Common myeloid progenitor, CD34-positive (primary cell): Measurements from ENCODE around the gene HCAR3.

ENCODE experiments used
- CTCF ChIA-PET: fragments of 350-600 bp; sonication (Branson Sonifier 250); formaldehyde crosslinking; loops from one replicate; lab custom pipeline; 2021; ENCODE audit warnings: antibody characterized with exemption; lab: Charles Lee
- POLR2A ChIA-PET: fragments of 350-600 bp; sonication (Branson Sonifier 250); formaldehyde crosslinking; loops from one replicate; lab custom pipeline; 2021; ENCODE audit warnings: antibody characterized with exemption; lab: Charles Lee
- DNase-seq, 3 donors: peaks; one replicate each; pipeline versions ENCODE4 v3.0.0 to v3.0.0-alpha.2; 2013
- H3K27ac ChIP-seq, 2 experiments: 1 replicate in 1 of 2; 2 replicates in 1 of 2; pipeline ENCODE4 v1.7.0; 2013; ENCODE audit warnings: inconsistent platforms in 2 of 2, low read length in 2 of 2, mild to moderate bottlenecking in 2 of 2, low read depth in 1 of 2, moderate library complexity in 1 of 2; ENCODE audit not compliant: severe bottlenecking in 2 of 2, insufficient read depth in 1 of 2, poor library complexity in 1 of 2
- H3K27me3 ChIP-seq, 5 experiments: replicated peaks in 2 of 5; 1 replicate in 3 of 5; 2 replicates in 2 of 5; pipeline versions ENCODE4 v1.6.1 to v1.7.0; 2013; ENCODE audit warnings: low read length in 4 of 5, mild to moderate bottlenecking in 2 of 5, moderate library complexity in 2 of 5, inconsistent platforms in 1 of 5; ENCODE audit not compliant: insufficient read depth in 5 of 5, control insufficient read depth in 4 of 5
- H3K36me3 ChIP-seq, 4 experiments: 1 replicate in 2 of 4; 2 replicates in 2 of 4; pipeline versions ENCODE4 v1.6.1 to v1.7.0; 2013; ENCODE audit warnings: low read length in 3 of 4, control low read depth in 1 of 4, mild to moderate bottlenecking in 1 of 4; ENCODE audit not compliant: control insufficient read depth in 4 of 4, insufficient read depth in 4 of 4
- H3K4me1 ChIP-seq, 4 experiments: 1 replicate in 3 of 4; 2 replicates in 1 of 4; pipeline versions ENCODE4 v1.6.1 to v1.7.1; 2013; ENCODE audit warnings: low read length in 3 of 4, mild to moderate bottlenecking in 3 of 4, control low read depth in 1 of 4, inconsistent platforms in 1 of 4, moderate library complexity in 1 of 4; ENCODE audit not compliant: control insufficient read depth in 4 of 4, insufficient read depth in 4 of 4; ENCODE audit errors: control extremely low read depth in 1 of 4
- H3K4me3 ChIP-seq, 7 experiments: 1 replicate in 4 of 7; 2 replicates in 3 of 7; pipeline versions ENCODE4 v1.5.1 to v1.7.0; 2013; ENCODE audit warnings: mild to moderate bottlenecking in 7 of 7, low read length in 6 of 7, moderate library complexity in 6 of 7, inconsistent platforms in 2 of 7, low read depth in 2 of 7, control low read depth in 1 of 7; ENCODE audit not compliant: insufficient read depth in 4 of 7, control insufficient read depth in 1 of 7; ENCODE audit errors: extremely low read depth in 1 of 7
- H3K9me3 ChIP-seq, 5 experiments: 1 replicate in 4 of 5; 2 replicates in 1 of 5; pipeline versions ENCODE4 v1.6.1 to v1.7.1; 2013; ENCODE audit warnings: low read length in 4 of 5, mild to moderate bottlenecking in 2 of 5, inconsistent platforms in 1 of 5, low read depth in 1 of 5, moderate library complexity in 1 of 5; ENCODE audit not compliant: control insufficient read depth in 4 of 5, insufficient read depth in 2 of 5; ENCODE audit errors: control extremely low read depth in 1 of 5
- WGBS: methylation state at CpG from one replicate; pipeline ENCODE4 v1.1.5; 2013; ENCODE audit not compliant: insufficient coverage; 5-methylcytosine and 5-hydroxymethylcytosine counted together

HCAR3 gene

DNA sequence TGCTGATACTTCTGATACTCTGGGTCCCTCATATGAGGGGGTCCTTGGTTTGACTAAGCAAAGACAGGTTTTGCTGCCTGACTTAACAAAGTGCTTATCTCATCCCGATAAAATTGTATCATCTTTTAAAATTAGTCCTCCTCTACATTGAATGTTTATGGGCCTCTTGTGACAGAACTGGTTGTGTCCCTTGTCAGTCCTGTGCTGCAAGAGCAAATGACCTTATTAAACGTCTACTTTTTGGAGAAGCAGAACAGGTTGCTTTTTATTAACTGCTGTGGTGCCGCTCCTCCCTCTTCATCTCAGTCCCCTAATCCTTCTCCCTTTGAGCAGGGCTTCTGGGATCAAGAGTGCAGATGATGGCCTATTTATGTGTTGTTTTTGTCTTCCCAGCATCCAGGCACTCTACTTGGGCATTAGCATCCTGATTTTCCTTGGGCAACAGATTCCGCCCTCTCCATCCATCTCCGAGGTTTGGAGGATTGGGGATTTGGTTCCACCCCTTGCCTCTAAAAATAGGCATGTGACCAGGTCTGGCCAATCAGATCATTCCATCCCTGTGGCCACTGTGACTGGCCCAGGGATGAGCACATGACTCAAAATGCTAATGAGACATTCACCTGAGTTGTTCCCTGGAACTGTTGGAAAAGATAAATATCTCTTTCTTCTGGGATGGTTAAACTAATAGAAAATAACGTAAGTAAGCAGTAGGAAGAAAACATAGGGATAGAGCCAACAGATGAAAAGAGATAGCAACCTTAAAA lies 33.1 kb upstream of the HCAR3 start:
- POLR2A ChIA-PET: interaction anchor here (0.9 kb wide), 1 partner anchor 103 kb away, joined by 3 read pairs; no protein-coding TSS in a partner anchor
- 98% methylated on average over 6 of the region's 6 CpGs for WGBS
- H3K4me3 ChIP-seq: no peak overlapping the region
- H3K27me3 ChIP-seq: no peaks in the 10 kb centered on the region
- DNase-seq: no peak
- peaks cover 0 to 10% (median 5%) of the 10 kb centered on the region in 4 experiments for H3K36me3 ChIP-seq
- no peak overlapping the region for H3K27ac ChIP-seq
- H3K4me1 ChIP-seq: peaks cover 14 to 34% (median 27%) of the 10 kb centered on the region in 4 experiments
- CTCF ChIA-PET: interaction anchor here (1.7 kb wide), 1 partner anchor 112 kb away, joined by 11 read pairs; no protein-coding TSS in a partner anchor
- no peaks in the 10 kb centered on the region for H3K9me3 ChIP-seq

DNA sequence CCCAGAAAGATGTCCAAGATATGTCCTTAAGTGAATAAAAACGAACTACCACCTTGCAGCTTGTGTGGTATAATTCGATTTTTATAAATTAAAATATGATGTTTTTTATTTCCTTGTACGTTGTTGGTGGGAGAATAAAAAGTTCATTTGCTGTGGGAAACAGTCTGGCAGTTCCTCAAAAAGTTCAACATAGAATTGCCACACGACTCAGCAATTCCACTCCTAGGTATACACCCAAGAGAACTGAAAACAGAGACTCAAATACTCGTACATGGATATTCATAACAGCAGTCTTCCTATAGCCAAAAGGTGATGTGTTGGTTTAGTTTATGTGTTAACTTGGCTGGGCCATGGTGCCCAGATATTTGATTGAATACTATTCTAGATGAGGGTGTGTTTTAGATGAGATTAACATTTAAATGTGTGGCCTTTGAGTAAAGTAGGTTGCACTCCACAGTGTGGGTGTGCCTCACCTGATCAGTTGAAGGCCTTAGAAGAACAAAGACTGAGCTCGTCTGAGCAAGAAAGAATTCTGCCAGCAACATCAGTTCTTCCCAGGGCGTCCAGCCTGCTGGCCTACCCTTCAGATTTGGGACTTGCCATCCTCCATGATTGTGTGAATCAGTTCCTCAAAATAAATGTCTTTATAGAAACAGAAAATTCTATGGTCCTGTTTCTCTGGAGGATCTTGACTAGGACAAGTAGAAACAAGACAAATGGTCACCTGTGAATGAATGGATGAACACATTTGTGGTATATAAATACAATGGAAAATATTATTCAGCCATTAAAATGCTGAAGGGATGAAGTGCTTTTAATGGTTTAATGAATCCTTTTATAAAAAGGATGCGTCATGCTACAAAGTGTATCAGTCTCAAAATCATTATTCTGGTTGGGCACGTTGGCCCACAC lies 30.9 kb upstream of the HCAR3 start:
- no peaks in the 10 kb centered on the region for H3K27me3 ChIP-seq
- H3K4me1 ChIP-seq: peaks cover 7 to 30% (median 19%) of the 10 kb centered on the region in 4 experiments
- POLR2A ChIA-PET: no interaction called here
- WGBS: 96% methylated on average over 3 of the region's 9 CpGs
- no peak overlapping the region for H3K4me3 ChIP-seq
- no peaks in the 10 kb centered on the region for H3K9me3 ChIP-seq
- H3K36me3 ChIP-seq: no peaks in the 10 kb centered on the region
- CTCF ChIA-PET: interaction anchor here (0.6 kb wide), 1 partner anchor 22 kb away, joined by 3 read pairs; no protein-coding TSS in a partner anchor
- H3K27ac ChIP-seq: no peak overlapping the region
- peak in 2 of 3 donors; percentile 30 to 39 for DNase-seq

DNA sequence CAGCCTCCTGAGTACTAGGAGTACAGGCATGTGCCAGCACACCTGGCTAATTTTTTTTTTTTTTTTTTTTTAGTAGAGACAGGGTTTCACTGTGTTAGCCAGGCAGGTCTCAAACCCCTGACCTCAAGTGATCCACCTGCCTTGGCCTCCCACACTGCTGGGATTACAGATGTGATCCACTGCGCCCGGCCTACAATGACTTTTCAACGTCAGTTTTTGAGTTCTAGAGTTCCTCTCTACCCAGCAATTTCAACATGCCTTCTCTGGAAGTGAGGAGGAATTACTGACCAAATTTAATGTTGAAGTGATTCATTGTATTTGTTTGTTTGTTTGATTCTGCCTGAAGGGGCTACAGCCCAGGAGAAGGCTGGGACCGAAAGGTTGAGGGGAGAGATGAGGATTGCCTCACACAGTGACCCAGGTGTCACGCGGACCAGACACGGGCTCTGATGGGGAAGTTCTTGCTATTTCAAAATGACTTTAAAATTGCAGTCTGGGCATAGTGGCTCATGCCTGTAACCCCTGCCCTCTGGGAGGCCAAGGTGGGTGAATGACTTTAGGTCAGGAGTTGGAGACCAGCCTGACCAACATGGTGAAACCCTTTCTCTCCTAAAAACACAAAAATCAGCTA lies 27.4 kb upstream of the HCAR3 start:
- H3K4me3 ChIP-seq: no peak overlapping the region
- no peak for DNase-seq
- ChIA-PET POLR2A (no interaction called here), CTCF (interaction anchor here (0.8 to 2.4 kb wide), 3 partner anchors 97 to 106 kb away, joined by 3 to 7 read pairs (median 4); no protein-coding TSS in a partner anchor)
- no peaks in the 10 kb centered on the region for H3K9me3 ChIP-seq
- WGBS: 97% methylated on average over 4 of the region's 7 CpGs
- peaks cover 0 to 16% (median 9%) of the 10 kb centered on the region in 4 experiments for H3K4me1 ChIP-seq
- H3K36me3 ChIP-seq: no peaks in the 10 kb centered on the region
- no peak overlapping the region for H3K27ac ChIP-seq
- no peaks in the 10 kb centered on the region for H3K27me3 ChIP-seq

DNA sequence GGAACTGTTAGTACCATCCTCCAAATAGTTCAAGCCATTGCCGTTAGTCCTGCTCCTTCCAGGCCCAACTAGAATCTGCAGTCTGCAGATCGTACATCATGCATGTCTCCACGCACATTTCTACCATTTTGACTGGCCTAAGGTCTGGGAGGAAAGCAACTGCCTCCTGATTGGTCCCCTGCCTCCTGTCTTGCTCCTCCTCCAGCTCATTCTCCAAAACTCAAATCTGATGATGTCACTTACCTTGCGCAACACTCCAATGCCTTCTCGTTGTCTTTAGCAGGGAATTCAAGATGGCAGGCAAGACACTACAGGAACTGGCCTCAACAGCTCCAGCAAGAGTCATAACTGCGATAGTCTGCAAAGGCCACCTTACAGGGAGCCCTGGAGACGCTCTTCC lies 23.7 kb upstream of the HCAR3 start:
- H3K4me1 ChIP-seq: peaks cover 3 to 21% (median 12%) of the 10 kb centered on the region in 4 experiments
- no peak for DNase-seq
- no peaks in the 10 kb centered on the region for H3K9me3 ChIP-seq
- no peak overlapping the region for H3K4me3 ChIP-seq
- H3K36me3 ChIP-seq: no peaks in the 10 kb centered on the region
- H3K27ac ChIP-seq: no peak overlapping the region
- CTCF ChIA-PET: interaction anchor here (1.9 kb wide), 1 partner anchor 10 kb away, joined by 4 read pairs; the partner anchor contains the start of gene HCAR1
- WGBS: 92% methylated on average over 7 of the region's 7 CpGs
- POLR2A ChIA-PET: no interaction called here
- H3K27me3 ChIP-seq: no peaks in the 10 kb centered on the region

DNA sequence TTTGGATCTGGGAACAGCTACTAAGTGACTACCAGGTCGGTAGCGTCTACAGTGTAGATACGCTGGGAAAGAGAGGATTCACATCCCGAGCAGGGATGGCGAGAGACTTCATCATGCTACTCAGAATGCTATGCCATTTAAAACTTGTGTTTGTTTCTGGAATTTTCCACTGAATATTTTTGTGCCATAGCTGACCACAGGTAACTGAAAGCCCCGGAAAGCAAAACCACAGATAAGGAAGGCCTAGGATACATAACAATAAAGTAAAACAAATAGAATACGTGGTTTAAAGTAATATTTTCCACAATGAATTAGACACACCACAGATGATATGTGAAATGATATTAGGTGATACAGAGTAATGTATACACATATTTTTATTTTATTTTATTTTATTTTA lies 22.0 kb upstream of the HCAR3 start:
- POLR2A ChIA-PET: interaction anchor here (0.6 kb wide), 2 partner anchors 334 to 1510 kb away, joined by 3 to 4 read pairs; no protein-coding TSS in a partner anchor
- no peaks in the 10 kb centered on the region for H3K9me3 ChIP-seq
- no peak overlapping the region for H3K4me3 ChIP-seq
- CTCF ChIA-PET: interaction anchor here (1.0 to 1.5 kb wide), 4 partner anchors 12 to 101 kb away, joined by 3 to 4 read pairs (median 4); partner anchors contain the start of gene DENR
- H3K4me1 ChIP-seq: peaks cover 3 to 27% (median 14%) of the 10 kb centered on the region in 4 experiments
- no peaks in the 10 kb centered on the region for H3K27me3 ChIP-seq
- peak overlapping the region in 1 of 2 experiments; percentile 7 for H3K27ac ChIP-seq
- no peaks in the 10 kb centered on the region for H3K36me3 ChIP-seq
- 80% methylated on average over 4 of the region's 7 CpGs for WGBS
- DNase-seq: peak in 1 of 3 donors; percentile 62

DNA sequence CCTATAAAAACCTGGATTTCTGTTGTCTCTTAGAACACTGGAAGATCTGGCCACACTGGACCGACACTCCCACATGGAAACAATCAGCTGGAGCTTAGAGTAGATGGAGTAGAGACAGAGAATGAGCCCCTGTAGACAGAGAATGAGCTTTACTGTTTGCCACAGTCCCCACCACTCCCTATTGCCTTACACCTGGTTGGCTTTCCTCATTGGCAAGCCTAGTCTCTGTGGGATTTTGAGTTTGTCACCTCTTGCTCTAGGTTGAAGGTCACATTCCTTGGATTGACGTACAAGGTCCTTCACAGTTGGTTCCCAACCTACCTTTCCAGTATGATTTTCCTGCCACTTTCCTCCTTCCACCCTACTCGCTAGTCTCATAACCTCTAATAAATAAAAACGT lies 16.0 kb upstream of the HCAR3 start:
- POLR2A ChIA-PET: no interaction called here
- 99% methylated on average over 4 of the region's 4 CpGs for whole genome bisulfite sequencing
- no peak overlapping the region for H3K27ac ChIP-seq
- peaks cover 0 to 23% (median 5%) of the 10 kb centered on the region in 4 experiments for H3K4me1 ChIP-seq
- CTCF ChIA-PET: interaction anchor here (1.2 kb wide), 2 partner anchors 10 to 94 kb away, joined by 3 to 4 read pairs; no protein-coding TSS in a partner anchor
- no peak for DNase-seq
- no peak overlapping the region for H3K4me3 ChIP-seq
- no peaks in the 10 kb centered on the region for H3K27me3 ChIP-seq
- no peaks in the 10 kb centered on the region for H3K36me3 ChIP-seq
- no peaks in the 10 kb centered on the region for H3K9me3 ChIP-seq
